NCI-H1092 treated with DMSO at 0.1 percent for 48 hours (cell line): ENCODE data around the gene NT5DC2.

Experiments used
- DNase-seq: peaks from one replicate; lab custom pipeline; 2025; lab: John Stamatoyannopoulos, UW

The NT5DC2 gene

DNA sequence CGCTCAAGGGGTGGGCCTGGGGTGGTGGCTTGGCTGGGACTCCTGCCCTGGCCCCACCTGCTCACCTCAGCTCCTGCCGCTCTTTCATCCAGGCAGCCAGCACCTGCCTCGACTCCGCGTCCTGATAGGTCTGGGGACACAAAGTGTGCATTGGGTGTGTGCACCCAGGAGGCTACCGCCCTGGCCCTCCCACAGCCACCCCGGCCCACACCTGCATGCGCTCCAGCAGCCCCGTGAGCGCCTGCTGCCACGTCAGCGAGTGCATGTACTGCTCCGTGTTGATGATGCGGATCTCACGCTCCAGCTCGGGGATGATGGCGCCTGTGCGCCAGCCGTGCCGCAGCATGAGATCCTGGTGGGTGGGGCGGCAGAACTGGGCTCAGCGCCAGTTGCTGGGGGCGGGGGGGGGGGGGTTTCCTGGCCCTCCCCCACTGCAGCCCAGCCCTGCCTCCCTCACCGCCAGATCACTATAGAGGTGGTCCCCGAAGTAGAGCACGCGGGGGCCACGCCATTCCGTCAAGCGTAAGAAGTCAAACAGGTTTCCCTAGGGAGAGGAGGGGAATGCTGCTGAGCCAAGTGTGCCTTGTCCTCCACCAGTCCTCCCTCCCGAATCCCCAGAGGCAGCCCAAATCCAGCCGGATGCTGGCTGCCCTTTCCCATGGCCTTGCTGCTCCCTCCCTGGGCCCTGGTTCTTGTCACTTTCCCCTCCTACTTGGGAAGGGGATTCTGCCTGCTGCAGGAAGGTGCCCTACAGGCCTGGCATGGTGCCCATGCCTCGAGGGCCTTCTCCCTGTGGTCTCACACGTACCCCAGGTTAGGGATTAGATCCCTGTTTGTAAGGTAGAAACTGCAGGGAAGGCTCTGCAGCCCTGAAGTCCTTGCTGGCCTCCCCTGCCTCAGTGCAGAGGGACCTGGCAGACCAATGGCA is 8.6 kb downstream of the NT5DC2 start:
- DNase-seq: no peak

DNA sequence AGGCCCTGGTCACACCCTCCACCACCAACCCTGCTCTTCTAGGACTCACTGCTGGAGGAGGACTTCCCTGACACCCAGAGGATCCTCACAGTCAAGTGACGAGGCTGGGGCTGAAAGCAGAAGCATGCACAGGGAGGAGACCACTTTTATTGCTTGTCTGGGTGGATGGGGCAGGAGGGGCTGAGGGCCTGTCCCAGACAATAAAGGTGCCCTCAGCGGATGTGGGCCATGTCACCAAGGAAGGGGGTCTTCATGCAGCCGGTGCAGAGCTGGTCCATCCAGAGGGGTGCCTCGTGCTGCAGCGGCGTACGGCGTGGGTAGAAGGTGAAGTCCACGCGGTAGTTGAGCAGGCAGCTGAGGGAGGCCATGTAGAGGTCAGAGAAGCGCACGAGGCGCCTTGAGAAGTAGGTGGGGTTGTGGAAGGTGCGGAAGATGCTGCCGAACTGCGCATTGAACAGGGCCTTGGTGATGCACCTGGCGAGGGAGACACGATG is 9.4 kb downstream of the NT5DC2 start:
- no peak for DNase-seq

DNA sequence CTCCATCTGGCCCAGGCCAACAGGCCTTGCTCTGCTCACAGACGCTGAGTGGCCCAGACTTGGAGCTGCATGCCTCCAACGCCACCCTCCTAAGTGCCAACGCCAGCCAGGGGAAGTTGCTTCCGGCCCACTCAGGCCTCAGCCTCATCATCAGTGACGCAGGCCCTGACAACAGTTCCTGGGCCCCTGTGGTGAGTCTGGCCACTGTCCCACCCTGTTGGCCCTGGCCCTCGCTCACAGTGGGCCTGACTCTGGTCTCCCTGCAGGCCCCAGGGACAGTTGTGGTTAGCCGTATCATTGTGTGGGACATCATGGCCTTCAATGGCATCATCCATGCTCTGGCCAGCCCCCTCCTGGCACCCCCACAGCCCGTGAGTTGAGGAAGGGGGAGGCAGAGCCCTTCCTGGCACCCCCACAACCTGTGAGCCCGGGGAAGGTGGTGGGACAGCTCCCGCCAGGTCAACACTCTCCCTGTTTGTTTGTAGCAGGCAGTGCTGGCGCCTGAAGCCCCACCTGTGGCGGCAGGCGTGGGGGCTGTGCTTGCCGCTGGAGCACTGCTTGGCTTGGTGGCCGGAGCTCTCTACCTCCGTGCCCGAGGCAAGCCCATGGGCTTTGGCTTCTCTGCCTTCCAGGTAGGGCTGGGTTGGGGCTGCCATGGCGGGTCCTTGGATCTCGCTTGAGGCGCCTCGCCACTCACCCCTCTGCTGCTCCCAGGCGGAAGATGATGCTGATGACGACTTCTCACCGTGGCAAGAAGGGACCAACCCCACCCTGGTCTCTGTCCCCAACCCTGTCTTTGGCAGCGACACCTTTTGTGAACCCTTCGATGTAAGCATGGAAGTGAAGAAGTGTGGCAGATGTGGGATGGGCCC is 10.0 kb downstream of the NT5DC2 start:
- no peak for DNase-seq

DNA sequence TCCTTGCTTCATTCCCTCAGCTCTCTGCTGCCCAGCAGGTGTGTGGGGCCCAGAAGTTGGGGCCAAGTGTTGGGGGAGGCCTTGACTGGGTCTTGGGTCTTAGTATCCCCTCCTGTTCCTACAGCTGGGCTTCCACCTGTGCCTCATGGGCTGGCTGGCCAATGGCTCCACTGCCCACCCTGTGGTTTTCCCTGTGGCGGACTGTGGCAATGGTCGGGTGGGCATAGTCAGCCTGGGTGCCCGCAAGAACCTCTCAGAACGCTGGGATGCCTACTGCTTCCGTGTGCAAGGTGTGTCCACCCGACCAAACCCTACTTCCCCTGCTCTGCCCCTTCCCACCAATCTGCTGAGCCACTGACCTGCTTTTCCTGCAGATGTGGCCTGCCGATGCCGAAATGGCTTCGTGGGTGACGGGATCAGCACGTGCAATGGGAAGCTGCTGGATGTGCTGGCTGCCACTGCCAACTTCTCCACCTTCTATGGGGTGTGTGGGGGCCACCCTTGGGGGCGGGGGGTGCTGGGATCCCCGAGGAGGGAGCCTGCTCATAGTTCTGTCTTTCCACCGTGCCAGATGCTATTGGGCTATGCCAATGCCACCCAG is 10.9 kb downstream of the NT5DC2 start:
- no peak for DNase-seq

DNA sequence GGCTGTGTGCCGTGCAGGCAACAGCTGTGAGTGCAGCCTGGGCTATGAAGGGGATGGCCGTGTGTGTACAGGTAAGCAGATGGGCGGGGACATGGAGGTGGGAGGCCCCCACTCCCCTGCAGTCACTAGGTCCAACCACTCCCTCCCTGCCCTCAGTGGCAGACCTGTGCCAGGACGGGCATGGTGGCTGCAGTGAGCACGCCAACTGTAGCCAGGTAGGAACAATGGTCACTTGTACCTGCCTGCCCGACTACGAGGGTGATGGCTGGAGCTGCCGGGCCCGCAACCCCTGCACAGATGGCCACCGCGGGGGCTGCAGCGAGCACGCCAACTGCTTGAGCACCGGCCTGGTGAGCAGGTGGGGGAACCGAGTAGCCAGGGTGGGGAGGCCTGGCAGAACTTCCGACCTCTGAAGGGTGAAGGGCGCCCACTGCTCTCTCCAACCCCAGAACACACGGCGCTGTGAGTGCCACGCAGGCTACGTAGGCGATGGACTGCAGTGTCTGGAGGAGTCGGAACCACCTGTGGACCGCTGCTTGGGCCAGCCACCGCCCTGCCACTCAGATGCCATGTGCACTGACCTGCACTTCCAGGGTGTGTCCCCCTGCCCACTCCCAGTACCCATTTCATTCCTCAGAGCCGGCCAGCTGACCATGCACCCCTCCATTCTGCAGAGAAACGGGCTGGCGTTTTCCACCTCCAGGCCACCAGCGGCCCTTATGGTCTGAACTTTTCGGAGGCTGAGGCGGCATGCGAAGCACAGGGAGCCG is 11.6 kb downstream of the NT5DC2 start:
- DNase-seq: no peak

DNA sequence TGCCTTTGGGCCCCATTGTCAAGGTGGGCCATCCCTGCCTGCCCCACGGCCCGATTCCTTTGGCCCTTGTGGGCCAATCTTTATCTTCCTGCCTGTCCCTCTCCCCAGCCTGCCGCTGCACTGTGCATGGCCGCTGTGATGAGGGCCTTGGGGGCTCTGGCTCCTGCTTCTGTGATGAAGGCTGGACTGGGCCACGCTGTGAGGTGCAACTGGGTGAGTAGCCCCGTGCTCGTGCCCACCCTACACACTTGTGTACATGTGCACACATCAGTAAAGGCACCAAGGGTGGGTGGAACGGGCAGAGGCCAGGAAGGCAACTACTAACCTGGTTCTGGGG is 12.2 kb downstream of the NT5DC2 start:
- DNase-seq: no peak

DNA sequence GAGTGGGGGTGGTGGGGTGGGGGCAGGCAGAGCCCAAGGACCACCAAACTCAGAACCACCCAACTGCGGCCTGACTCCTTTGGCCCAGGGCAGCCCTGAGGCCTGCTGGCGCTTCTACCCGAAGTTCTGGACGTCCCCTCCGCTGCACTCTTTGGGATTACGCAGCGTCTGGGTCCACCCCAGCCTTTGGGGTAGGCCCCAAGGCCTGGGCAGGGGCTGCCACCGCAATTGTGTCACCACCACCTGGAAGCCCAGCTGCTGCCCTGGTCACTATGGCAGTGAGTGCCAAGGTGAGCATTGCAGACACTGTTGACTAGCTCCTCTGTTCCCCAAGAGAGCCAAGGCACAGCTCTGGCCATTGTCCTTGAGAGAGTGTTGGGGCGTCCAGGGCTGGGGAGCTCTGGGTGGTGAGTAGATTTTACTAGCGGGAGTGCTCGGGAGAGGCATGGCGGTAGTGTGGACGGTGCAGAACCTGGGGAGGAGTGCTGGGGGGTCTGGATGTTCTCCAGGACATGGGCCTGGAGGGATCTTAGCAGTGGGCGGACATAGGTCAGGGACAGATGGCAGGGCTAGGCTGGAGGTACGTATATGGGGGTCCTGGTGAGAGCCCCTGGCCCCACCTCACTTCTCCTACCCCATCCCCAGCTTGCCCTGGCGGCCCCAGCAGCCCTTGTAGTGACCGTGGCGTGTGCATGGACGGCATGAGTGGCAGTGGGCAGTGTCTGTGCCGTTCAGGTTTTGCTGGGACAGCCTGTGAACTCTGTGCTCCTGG is 12.8 kb downstream of the NT5DC2 start:
- no peak for DNase-seq

DNA sequence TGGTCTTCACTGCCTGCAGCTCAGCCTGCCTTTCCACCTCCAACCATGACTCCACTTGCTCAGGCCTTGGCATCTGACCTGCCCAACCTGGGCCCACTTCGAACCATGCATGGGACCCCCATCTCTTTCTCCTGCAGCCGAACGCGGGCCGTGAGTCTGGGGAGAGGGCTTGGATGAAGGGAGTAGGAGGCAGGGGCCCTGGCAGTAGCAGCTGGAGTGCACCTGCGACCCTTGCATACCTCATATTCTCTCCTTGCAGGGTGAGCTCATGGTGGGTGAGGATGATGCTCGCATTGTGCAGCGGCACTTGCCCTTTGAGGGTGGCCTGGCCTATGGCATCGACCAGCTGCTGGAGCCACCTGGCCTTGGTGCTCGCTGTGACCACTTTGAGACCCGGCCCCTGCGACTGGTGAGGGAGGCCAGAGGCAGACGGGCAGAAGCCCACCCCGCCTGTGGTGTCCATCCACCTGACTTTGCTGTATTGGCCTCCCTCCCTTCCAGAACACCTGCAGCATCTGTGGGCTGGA is 13.5 kb downstream of the NT5DC2 start:
- DNase-seq: no peak

DNA sequence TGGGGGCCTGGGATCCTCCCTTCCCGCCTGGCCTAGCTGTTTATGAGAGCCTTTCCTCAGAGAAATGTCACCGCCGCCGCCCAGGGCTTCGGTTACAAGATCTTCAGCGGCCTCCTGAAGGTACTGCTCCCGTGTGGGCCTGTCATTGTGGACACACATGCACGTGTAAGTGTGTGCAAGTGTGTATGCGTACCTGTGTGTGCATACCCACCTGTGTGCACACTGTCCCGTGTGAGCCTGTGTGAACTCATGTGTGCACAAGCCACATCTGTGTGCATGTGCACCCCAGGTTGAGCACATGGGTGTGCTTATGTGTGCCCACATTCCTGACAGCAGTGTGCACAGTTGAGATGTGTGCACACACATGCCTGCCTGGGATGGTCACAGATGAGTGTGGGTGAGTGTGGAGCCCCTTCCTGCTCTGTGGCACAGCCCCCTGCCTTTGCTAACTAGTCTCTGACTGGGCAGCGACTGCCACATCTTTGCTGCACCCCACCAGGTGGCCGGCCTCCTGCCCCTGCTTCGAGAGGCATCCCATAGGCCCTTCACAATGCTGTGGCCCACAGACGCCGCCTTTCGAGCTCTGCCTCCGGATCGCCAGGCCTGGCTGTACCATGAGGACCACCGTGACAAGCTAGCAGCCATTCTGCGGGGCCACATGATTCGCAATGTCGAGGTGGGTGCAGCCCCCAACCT is 14.1 kb downstream of the NT5DC2 start:
- no peak for DNase-seq

DNA sequence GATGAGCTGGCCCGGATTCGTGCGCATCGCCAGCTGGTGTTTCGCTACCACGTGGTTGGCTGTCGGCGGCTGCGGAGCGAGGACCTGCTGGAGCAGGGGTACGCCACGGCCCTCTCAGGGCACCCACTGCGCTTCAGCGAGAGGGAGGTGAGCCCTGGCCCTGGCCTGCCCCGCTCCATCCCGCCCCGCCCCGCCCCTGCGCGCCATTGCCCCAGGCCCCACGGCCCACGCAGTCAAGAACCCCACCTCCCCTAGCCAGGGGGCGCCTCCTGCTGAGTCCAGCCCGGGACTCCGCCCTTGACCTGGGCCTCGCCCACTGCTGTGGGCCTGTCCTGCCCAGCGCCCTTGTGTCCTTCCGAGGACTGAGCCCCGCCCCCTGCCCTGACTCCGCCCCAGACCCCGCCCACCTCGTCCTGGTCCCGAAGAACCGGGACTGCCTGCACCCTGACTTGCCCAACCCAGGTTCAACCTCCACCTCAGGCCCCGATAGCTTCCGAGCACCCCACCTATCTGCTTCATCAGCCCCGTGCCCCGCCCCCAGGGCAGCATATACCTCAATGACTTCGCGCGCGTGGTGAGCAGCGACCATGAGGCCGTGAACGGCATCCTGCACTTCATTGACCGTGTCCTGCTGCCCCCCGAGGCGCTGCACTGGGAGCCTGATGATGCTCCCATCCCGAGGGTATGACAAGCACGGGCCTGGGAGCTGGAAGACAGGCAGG is 14.8 kb downstream of the NT5DC2 start:
- no peak for DNase-seq

DNA sequence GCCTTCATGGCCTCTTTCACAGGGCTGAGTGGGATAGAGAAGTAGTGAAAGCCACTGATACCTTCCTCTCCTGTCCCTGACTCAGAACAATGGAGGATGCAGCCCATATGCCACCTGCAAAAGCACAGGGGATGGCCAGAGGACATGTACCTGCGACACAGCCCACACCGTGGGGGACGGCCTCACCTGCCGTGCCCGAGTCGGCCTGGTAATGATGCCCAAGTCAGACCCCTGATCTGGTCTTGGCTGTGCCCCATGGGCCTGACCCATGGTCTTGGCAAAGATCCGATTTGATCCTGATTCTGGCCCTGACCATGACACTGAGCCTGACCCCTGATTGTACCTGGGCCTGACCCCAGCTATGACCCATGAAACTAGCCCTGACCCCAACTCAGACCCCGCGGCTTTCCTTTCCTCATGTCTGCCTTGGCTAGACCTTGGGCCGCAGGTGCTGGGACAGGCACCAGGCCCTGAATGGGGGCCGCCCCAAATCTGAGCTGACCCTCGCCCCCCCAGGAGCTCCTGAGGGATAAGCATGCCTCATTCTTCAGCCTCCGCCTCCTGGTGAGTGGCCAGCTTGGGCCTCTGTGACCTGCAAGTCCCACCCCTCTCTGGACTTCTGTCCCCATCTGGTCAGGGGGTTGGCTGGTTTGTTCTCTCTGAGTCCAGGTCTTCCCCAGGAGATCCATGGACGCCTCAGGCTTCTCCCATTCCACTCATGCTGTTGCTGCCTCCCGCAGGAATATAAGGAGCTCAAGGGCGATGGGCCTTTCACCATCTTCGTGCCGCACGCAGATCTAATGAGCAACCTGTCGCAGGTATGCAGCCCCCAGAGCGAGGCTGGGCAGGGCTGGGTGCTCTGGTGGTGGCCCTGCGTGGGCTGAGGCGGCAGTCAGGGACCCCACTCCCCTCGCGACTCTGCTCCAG is 15.6 kb downstream of the NT5DC2 start:
- DNase-seq: no peak

DNA sequence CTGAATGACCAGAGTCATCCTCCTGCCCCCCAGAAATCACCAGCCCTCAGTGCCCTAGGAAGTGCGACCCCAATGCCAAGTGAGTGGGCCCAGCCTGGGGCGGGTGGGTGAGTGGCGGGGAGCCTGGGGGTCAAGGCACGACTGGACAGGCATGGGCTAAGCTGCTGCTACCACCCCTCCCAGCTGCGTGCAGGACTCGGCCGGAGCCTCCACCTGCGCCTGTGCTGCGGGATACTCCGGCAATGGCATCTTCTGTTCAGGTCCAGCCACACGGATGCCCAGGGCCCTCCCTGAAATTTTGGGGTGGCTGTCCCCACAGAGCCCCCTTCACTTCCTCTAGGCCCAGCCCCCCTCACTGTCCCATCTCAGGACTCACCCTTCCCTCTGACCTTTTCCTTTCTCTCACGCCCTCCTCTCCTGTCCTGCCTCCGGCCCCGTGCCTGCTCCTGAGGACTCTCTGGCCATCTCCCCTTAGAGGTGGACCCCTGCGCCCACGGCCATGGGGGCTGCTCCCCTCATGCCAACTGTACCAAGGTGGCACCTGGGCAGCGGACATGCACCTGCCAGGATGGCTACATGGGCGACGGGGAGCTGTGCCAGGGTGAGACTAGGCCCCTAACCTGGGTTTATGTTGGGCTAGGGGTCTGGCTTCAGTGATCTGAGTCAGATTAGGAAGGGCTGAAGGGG is 17.0 kb downstream of the NT5DC2 start:
- DNase-seq: no peak

DNA sequence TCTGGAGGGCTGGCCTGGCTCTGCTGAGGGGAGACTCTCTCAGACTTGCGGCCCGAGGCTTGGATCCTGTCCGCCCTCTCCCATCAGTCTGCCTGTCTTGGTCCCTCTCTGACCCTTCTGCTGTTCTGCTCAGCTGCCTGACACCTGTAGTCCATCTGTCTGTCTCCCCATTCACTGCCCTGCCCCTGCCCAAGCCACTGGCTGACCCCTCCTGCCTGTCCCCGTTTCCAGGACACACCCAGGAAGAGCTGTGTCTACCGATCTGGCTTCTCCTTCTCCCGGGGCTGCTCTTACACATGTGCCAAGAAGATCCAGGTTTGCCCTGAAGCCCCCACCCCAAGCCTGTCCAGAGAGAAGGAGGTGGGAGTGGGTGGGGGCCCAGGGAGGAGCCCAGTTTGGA is 18.5 kb downstream of the NT5DC2 start:
- DNase-seq: no peak

DNA sequence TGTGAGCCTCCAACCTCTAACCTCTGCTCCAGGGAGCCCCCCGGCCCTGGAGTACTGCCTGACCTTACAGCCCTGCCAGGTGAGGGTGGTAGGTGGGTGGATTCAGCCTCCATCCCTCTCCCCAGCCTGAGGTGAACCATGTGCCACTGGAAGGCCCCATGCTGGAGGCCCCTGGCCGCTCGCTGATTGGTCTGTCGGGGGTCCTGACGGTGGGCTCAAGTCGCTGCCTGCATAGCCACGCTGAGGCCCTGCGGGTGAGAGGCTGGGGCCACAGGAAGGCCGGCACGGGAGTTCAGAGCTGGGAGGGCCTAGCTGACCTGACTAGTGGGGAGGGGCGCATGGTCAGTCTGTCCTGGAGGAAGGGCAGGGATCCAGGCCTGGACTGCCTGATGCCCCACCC is 19.1 kb downstream of the NT5DC2 start:
- no peak for DNase-seq

DNA sequence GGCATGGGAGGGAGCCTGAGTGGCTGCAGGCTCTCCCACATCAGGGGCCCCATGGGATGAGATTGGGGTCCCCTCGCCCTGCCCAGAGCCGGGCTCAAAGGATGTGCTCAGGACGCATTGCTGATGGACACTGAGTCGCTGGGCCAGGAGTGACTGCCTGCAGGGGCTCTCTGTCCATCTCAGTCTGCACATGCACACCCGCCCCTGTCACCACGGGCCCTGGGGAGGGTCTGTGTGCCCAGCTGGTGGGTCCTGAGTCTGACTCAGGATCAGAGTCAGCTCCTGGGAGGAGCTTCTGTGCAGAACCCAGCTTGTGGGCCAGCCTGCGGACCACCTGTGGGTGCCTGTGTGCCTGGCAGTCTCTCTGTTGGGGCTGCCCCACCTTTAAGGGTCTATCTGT is 20.4 kb downstream of the NT5DC2 start:
- DNase-seq: no peak

DNA sequence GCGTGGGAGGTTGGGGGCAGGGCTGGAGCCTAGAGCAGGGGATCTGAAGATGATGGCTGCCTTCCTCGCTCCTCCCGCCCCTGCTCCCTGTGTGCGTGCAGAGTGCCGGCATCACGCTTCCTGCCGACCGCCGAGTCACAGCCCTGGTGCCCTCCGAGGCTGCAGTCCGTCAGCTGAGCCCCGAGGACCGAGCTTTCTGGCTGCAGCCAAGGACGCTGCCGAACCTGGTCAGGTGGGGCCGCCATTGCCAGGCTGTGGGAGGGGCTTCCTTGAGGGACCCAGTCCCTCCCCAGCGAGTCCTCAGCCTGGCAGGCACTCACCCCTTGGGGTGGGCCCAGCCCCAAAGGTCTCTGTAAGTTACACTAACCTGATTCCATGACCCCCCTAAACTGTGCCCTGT is 20.9 kb downstream of the NT5DC2 start:
- no peak for DNase-seq

DNA sequence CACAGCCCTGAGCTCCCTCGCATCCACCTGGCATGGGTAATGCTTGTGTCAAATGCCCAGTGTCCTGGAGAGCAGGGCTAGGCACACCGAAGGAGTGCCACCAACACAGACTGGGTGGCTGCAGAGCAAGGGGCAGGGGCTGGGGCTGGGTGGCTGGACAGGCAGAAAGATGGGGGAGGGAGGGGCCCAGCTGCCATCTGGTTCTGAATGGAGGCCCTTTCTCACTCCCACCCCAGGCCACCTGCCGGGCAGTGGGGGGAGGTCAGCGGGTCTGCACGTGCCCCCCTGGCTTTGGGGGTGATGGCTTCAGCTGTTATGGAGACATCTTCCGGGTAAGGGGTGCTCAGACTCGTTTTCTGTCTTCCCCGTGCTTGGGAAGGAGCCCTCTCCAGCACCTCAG is 21.6 kb downstream of the NT5DC2 start:
- no peak for DNase-seq

DNA sequence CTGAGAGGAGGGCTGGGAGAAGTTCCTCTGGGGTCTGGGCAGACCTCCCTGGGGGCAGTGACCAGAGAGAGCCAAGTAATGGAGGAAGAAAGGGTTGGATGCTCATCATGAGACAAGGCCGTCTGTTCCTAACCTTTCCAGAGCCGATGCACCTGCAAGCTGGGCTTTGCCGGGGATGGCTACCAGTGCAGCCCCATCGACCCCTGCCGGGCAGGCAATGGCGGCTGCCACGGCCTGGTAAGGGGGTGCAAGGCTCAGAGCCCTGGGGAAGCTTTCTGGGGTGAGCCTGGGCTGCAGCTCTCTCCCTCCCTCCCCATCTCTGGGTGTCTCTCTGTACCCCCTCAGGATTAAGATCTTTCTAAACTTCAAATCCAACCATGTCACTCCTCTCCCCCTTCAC is 22.1 kb downstream of the NT5DC2 start:
- DNase-seq: no peak
